Activated naive CD8-positive, alpha-beta T cell treated with anti-CD3 and anti-CD28 coated beads, Interleukin-2, amount 10 ng/mL, durations not matched to agents 7 days and 5 days (primary cell): ENCODE data around the gene CKAP2L. TPM values are rescaled to one million over a fixed set of nuclear protein-coding genes. Genes with fewer than 3 reads are reported as not detected.
A peak's percentile ranks its signal among the peaks of the same experiment; 100 is the strongest.

Experiments
- ATAC-seq: fragments of 150-1000 bp; cut with Tn5 transposase; one replicate; pipeline ENCODE4 v1.10.0; 2021; ENCODE audit warnings: low read depth, moderate library complexity
- POLR2A ChIA-PET: fragments of 350-600 bp; sonication (Branson Sonifier 250); formaldehyde crosslinking; loops from one replicate; lab custom pipeline; 2021; ENCODE audit warnings: antibody characterized with exemption; lab: Charles Lee
- DNase-seq: peaks from one replicate; pipeline ENCODE4 v3.0.0; 2021
- H3K27ac Mint-ChIP-seq: one replicate; pipeline ENCODE4 v1.8.0; 2022; ENCODE audit warnings: mild to moderate bottlenecking, mixed read lengths
- H3K27me3 Mint-ChIP-seq: one replicate; pipeline ENCODE4 v1.8.0; 2022; ENCODE audit warnings: mild to moderate bottlenecking, moderate library complexity, mixed read lengths
- H3K36me3 Mint-ChIP-seq: one replicate; pipeline ENCODE4 v1.8.0; 2021; ENCODE audit warnings: mild to moderate bottlenecking, mixed read lengths
- H3K4me1 Mint-ChIP-seq: one replicate; pipeline ENCODE4 v1.8.0; 2021; ENCODE audit warnings: mixed read lengths
- H3K4me3 Mint-ChIP-seq: one replicate; pipeline ENCODE4 v1.8.0; 2022; ENCODE audit warnings: mild to moderate bottlenecking, moderate library complexity, mixed read lengths
- H3K9me3 Mint-ChIP-seq: one replicate; pipeline ENCODE4 v1.8.0; 2021; ENCODE audit warnings: mixed read lengths
- total RNA-seq, 2 experiments: library from RNA; stranded (reverse); gene quantifications; one replicate each; pipeline ENCODE4 v1.2.3, GENCODE V29; 2021

Gene CKAP2L
- total RNA-seq, 2 experiments from 2014 or later = 38.9 to 40.3 TPM

DNA sequence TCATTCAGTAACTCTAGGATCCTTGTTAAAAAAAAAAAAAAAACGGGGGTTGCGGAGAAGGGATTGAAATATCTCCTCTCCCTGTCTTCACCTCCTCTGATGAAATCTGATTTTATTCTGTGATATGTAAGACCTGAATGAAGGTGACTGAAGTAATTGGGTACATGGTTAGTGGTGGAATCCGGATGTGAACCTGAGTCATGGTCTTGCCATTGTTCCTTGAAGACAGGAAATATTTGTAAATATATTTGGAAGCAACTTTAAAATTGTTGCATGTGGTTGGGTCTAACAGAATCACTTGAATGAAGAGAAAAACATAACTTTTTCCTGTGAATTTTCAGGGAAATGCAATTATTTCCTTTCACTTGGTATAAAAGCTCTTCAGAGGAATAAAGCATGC, 22.9 kb upstream of the CKAP2L start:
- ATAC-seq = no peak
- Mint-ChIP-seq H3K27me3 (peaks cover 32% of the 10 kb centered on the region), H3K36me3 (peaks cover 6% of the 10 kb centered on the region), H3K9me3 (peaks cover 5% of the 10 kb centered on the region), H3K4me1 (peaks cover 8% of the 10 kb centered on the region), H3K27ac (no peak overlapping the region), H3K4me3 (no peak overlapping the region)
- POLR2A ChIA-PET = no interaction called here
- DNase-seq = no peak

DNA sequence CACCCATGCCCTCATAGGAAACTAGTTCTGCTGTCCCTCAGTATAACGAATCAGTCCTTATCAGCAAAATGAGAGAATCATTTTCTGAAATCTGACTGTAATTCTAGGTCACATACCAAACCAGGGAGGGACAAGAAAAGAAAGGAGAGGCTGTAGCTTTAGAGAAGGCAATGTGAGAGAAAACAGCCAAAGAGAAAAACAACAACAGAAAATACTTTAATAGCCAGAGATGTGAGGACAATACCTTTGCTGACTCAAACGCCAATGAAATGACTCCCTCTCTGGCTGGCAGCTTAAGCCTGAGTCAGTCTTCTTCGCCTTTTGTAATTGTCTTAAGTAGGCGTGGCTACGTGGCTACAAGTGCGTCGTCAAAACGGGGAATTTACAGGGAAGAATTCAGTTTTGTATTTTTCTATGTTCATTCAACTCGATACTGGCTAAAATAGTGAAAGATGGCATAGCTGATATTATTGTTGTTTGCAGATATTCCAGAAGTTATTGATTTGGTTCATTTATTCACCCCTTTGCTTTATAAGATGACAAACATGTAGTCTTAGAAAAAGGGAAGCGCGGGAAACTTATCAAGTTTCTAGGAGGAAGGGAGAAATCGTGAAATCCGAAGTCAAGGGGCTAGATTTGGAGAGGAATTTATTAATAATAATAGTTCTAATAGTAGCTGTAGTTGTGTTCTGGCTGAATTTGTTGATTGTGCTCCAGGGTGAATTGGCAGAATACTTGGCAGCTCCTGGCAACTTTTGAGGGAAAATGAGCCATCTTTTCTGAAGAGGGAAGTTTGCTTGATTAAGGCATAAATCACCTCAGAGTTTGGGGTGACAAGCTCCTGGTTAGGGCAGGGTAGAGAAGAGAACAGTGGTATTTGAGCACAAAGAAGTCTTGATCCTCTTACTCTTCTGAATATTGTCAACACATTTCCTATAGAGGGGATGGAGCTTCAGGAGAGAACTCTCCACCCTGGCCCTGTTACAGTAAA, 20.1 kb upstream of the CKAP2L start, which contains the start of gene IL1A:
Gene IL1A, minus strand, starts transcription at position 295 of the 991 bp plus-strand sequence. CDS start 723 bp downstream, outside the sequence.
- Mint-ChIP-seq H3K27me3 (peaks cover 44% of the 10 kb centered on the region), H3K4me3 (no peak within 1 kb of the TSS), H3K4me1 (peaks cover 8% of the 10 kb centered on the region), H3K9me3 (peaks cover 2% of the 10 kb centered on the region), H3K27ac (peak within 1 kb of the TSS; percentile 4), H3K36me3 (peaks cover 2% of the 10 kb centered on the region)
- POLR2A ChIA-PET = no interaction called here
- DNase-seq (no peak), ATAC-seq (no peak)

DNA sequence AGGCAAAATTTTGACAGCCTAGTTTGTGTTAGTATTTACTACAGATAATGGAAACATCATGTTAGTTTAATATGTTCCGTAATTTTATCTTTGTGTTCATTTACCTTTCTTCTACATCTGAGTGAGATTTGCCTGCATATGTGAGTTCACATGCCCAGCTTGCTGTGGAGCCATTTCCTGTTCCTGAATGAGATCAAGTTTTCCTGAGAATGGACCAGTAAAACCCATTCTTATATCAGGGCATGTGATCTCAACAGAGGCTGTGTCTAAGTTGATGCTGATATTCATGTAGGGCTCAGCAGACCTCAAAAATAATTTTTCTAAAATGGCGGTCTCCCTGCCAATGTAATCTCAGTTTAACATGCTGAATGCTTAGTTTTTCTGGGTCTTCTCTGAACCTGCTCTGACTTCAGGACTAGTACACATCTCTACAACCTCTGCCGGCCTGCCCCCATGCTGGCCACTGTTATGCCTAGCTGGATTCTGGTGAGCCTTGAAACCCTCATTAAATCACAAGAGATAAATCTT, 18.8 kb upstream of the CKAP2L start:
- H3K27me3 Mint-ChIP-seq = peaks cover 40% of the 10 kb centered on the region
- POLR2A ChIA-PET = no interaction called here
- H3K4me3 Mint-ChIP-seq = no peak overlapping the region
- DNase-seq = no peak
- peaks cover 8% of the 10 kb centered on the region for H3K4me1 Mint-ChIP-seq
- no peaks in the 10 kb centered on the region for H3K9me3 Mint-ChIP-seq
- H3K27ac Mint-ChIP-seq = no peak overlapping the region
- peaks cover 2% of the 10 kb centered on the region for H3K36me3 Mint-ChIP-seq
- no peak for ATAC-seq

DNA sequence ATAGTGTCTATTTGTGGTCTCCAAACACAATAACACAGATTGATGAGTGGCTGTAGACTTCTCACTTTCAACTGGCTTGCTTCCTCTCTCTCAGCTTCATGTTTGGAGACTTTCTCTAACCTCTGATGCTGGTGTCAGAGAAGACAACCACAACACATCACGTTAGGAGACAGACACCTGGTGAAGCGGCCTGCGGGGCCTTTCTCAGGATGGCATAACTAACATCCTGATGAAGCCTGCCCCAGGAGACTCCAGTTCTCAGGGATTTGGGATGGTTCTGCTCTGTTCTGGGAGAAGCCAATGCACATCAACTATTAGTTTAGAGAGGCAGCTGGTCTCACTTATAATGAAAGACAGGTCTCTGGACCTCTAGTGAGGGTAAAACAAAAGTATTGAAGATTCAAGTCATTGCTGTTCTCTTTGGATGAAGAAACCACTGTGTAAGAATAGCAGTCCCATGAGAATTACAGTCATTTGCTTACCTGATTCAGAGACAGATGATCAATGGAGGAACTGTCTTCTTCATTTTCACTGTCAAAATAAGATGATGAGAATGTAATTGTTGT, 17.9 kb upstream of the CKAP2L start:
- H3K4me3 Mint-ChIP-seq = no peak overlapping the region
- H3K27ac Mint-ChIP-seq = no peak overlapping the region
- DNase-seq = no peak
- H3K4me1 Mint-ChIP-seq = peaks cover 11% of the 10 kb centered on the region
- H3K9me3 Mint-ChIP-seq = peaks cover under 1% of the 10 kb centered on the region
- peaks cover 7% of the 10 kb centered on the region for H3K36me3 Mint-ChIP-seq
- H3K27me3 Mint-ChIP-seq = peaks cover 35% of the 10 kb centered on the region
- ATAC-seq = no peak
- POLR2A ChIA-PET = interaction anchor here (1.0 kb wide), 1 partner anchor 87 kb away, joined by 3 read pairs; no protein-coding TSS in a partner anchor

DNA sequence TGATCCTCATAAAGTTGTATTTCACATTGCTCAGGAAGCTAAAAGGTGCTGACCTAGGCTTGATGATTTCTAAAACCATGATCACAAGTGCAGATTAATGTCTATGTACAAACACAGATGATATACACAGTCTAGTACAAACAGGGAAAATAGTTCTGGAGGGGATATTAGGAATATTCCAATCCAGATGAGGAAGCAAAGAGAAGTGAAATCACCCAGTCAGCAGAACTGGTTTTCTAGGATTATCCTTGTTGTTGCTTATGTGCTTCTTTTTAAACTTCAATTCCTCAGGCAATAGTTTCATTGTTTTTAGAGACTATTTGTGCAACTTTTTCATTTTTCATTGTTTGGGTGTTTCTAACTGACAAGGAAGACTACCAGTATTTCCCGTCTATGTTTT, 15.2 kb upstream of the CKAP2L start:
- ATAC-seq (no peak), DNase-seq (no peak)
- Mint-ChIP-seq H3K36me3 (peaks cover 13% of the 10 kb centered on the region), H3K4me3 (no peak overlapping the region), H3K9me3 (peaks cover 5% of the 10 kb centered on the region), H3K27ac (no peak overlapping the region), H3K4me1 (peaks cover 19% of the 10 kb centered on the region), H3K27me3 (peaks cover 28% of the 10 kb centered on the region)
- POLR2A ChIA-PET = no interaction called here

DNA sequence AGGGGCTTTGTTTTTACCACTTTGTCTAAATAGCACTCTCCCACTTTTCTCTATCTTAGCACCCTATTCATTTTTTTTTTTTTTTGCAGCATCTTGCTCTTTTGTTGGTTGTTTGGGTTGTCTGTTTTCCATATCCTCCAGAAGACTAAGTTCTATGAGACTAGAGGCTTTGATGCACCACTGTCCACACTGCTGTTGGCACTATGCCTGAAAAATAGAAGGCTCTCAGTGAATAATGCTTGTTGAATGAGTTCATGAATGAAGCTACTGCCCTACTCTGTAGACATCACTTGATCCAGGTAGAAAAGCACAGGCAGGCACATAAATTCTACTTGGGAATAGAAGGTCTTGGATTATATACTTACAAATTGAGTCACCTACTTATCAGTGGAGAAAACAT, 12.6 kb upstream of the CKAP2L start:
- Mint-ChIP-seq H3K4me1 (peaks cover 19% of the 10 kb centered on the region), H3K36me3 (peaks cover 13% of the 10 kb centered on the region), H3K4me3 (peak overlapping the region; percentile 47), H3K27me3 (peaks cover 24% of the 10 kb centered on the region), H3K9me3 (peaks cover 5% of the 10 kb centered on the region), H3K27ac (peak overlapping the region; percentile 80)
- ATAC-seq (no peak), DNase-seq (no peak)
- POLR2A ChIA-PET = interaction anchor here (1.3 kb wide), 1 partner anchor 13 kb away, joined by 3 read pairs; no protein-coding TSS in a partner anchor

DNA sequence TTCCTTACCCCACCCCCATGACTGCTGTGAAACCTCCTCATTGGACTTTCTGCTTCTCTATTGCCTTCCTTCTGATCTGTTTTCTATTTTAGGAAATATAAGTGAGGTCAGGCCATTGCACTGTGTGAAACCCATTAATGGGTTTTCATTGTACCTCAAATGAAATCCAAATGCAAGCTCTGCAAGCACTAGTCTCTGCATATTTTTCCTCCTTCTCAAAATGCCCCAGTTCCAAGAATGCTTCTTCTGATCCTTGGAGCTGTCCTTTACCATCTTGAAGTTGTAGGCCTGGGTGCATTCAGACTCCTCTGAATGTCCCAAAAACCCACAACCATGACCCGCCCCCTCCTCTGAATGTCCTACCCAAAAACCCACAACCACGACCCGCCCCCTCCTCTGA, 11.7 kb upstream of the CKAP2L start:
- H3K27me3 Mint-ChIP-seq = peaks cover 19% of the 10 kb centered on the region
- H3K27ac Mint-ChIP-seq = no peak overlapping the region
- H3K4me1 Mint-ChIP-seq = peaks cover 19% of the 10 kb centered on the region
- no peak overlapping the region for H3K4me3 Mint-ChIP-seq
- peaks cover 13% of the 10 kb centered on the region for H3K36me3 Mint-ChIP-seq
- peaks cover 5% of the 10 kb centered on the region for H3K9me3 Mint-ChIP-seq
- ATAC-seq (no peak), DNase-seq (no peak)
- POLR2A ChIA-PET = no interaction called here

DNA sequence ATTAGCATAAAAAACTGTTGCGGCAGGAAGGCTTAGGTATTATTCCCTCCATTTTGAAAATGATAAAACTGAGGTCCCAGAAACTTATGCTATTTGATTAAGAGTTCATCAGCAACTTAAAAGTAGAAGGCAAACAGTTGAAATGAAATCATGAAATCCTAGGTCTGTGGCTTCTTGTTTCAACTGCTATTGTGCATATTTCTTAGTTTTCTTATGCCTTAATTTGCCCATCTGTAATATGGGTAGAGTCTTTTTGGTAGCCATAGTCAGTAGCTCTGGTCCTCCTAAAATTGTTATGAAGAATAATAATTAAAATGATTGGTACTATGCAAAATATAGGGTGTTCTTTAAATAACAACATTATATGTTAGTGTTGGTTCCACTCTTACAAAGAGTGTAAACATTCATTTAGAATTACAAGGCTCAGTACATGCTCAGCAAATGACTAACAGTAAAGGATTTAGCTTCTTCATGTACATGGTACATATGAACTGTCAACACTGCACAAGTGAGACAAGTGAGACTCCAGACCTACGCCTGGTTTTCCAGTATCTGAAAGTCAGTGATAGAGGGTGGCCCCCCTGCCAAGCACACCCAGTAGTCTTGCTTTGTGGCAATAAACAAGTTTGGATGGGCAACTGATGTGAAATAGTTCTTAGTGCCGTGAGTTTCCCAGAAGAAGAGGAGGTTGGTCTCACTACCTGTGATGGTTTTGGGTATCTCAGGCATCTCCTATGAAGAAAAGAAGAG, 10.3 kb upstream of the CKAP2L start:
- H3K4me3 Mint-ChIP-seq = no peak overlapping the region
- peaks cover 13% of the 10 kb centered on the region for H3K36me3 Mint-ChIP-seq
- POLR2A ChIA-PET = interaction anchor here (0.7 kb wide), 1 partner anchor 44 kb away, joined by 3 read pairs; no protein-coding TSS in a partner anchor
- H3K27me3 Mint-ChIP-seq = peaks cover 17% of the 10 kb centered on the region
- H3K9me3 Mint-ChIP-seq = peaks cover 5% of the 10 kb centered on the region
- no peak for ATAC-seq
- no peak for DNase-seq
- peaks cover 19% of the 10 kb centered on the region for H3K4me1 Mint-ChIP-seq
- H3K27ac Mint-ChIP-seq = no peak overlapping the region

DNA sequence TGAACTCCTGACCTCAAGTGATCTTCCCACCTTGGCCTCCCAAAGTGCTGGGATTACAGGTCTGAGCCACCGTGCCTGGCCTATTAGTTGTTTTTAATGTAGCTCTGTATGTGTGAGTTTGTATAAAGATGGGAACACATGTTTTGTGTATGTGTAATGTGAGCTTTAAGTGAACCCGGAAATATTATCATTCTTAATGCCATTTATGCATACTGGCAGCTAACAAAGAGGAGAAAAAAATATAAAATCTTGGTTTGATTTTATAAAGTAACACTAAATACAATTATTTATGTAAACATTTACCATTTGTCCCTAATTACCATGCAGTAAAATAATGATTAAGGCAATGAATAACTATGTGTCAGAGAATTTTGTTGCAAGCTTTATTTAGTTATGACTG, 9.1 kb upstream of the CKAP2L start:
- DNase-seq = no peak
- peaks cover 19% of the 10 kb centered on the region for H3K4me1 Mint-ChIP-seq
- H3K27me3 Mint-ChIP-seq = peaks cover 11% of the 10 kb centered on the region
- POLR2A ChIA-PET = interaction anchor here (0.6 kb wide), 1 partner anchor 257 kb away, joined by 3 read pairs; no protein-coding TSS in a partner anchor
- no peak overlapping the region for H3K4me3 Mint-ChIP-seq
- peaks cover 13% of the 10 kb centered on the region for H3K36me3 Mint-ChIP-seq
- no peak overlapping the region for H3K27ac Mint-ChIP-seq
- no peak for ATAC-seq
- H3K9me3 Mint-ChIP-seq = peaks cover 5% of the 10 kb centered on the region

DNA sequence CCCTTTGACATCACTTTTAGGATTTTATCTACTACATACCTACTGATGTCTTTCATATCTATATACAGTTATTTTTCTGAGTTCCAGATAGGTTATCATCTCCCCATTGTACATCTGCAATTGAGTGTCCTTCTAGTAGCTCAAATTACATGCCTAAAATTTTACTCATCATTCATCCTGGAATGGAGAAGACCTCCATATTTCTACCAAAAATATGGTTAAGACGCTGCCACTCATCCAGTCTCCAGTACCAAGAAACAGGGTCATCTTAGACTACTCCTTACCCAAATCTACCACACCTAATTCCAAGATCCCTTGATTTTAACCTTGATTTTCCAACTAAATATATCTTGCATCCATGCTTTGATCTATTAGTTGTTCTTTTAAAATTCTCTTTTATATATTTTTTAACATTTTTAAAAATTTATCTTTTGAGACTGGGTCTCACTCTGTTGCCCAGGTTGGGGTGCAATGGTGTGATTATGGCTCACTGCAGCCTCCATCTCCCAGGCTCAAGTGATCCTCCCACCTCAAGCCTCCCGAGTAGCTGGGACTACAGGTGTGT, 8.6 kb upstream of the CKAP2L start:
- peaks cover 6% of the 10 kb centered on the region for H3K9me3 Mint-ChIP-seq
- peaks cover 23% of the 10 kb centered on the region for H3K4me1 Mint-ChIP-seq
- POLR2A ChIA-PET = no interaction called here
- ATAC-seq = no peak
- H3K4me3 Mint-ChIP-seq = no peak overlapping the region
- H3K27ac Mint-ChIP-seq = no peak overlapping the region
- no peak for DNase-seq
- peaks cover 11% of the 10 kb centered on the region for H3K27me3 Mint-ChIP-seq
- H3K36me3 Mint-ChIP-seq = peaks cover 16% of the 10 kb centered on the region

DNA sequence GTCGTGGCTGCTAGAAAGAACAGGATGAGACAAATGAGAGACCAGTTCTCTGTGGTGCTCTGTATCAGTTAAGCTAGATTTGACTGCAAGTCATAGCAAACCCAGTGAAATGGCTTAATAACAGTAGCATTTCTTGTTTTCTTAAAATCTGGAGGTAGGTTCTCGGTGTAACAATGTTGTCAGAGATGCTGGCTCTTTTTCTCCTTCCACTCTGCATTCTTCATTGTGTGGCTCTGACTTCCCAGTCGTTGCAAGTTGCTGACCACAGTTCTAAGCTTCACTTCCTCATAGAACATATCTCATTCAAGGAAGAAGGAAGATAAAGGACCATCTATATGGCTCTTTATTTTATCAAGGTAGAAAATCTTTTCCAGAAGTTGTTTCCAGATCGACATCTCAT, 7.9 kb upstream of the CKAP2L start:
- ATAC-seq = no peak

DNA sequence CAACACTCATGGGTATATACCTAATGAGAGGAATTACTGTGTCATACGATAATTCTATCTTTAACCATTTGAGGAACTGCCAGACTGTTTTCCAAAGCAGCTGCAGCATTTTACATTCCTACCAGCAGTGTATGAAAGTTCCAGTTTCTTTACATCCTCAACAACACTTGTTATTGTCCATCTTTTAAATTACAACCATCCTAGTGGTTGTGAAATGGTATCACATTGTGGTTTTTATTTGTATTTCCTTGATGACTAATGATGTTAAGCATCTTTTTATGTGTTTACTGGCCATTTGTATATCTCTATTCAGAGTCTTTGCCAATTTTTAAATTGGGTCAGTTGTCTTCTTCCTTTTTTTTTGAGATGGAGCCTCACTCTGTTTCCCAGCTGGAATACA, 4.0 kb upstream of the CKAP2L start:
- Mint-ChIP-seq H3K4me3 (no peak overlapping the region), H3K27me3 (peaks cover 3% of the 10 kb centered on the region), H3K27ac (no peak overlapping the region), H3K9me3 (peaks cover 9% of the 10 kb centered on the region), H3K4me1 (peaks cover 23% of the 10 kb centered on the region), H3K36me3 (peaks cover 21% of the 10 kb centered on the region)
- no peak for DNase-seq
- POLR2A ChIA-PET = interaction anchor here (0.6 kb wide), 1 partner anchor 34 kb away, joined by 3 read pairs; no protein-coding TSS in a partner anchor
- ATAC-seq = no peak

More for the DNA sequence above, 7.9 kb upstream of the CKAP2L start:
- no peak overlapping the region for H3K27ac Mint-ChIP-seq
- H3K27me3 Mint-ChIP-seq = peaks cover 11% of the 10 kb centered on the region
- POLR2A ChIA-PET = no interaction called here
- peaks cover 24% of the 10 kb centered on the region for H3K4me1 Mint-ChIP-seq
- no peak overlapping the region for H3K4me3 Mint-ChIP-seq
- no peak for DNase-seq
- H3K9me3 Mint-ChIP-seq = peaks cover 12% of the 10 kb centered on the region
- H3K36me3 Mint-ChIP-seq = peaks cover 17% of the 10 kb centered on the region
